Endothelial cell of umbilical vein (primary cell): ENCODE data around the gene FOXP1. TPM values are rescaled to one million over a fixed set of nuclear protein-coding genes. Genes with fewer than 3 reads are reported as not detected.

Source experiments
- BruUV-seq: library from RNA; stranded (reverse); fragments of 400-500 nt; replicated peaks from 2 replicates; lab custom pipeline; 2021; lab: Mats Ljungman, UMichigan
- CTCF ChIA-PET: fragments of 300-600, 350-600 bp; sonication (Branson Sonifier 250); formaldehyde crosslinking; loops from one replicate; lab custom pipeline; 2021; ENCODE audit warnings: antibody characterized with exemption, inconsistent platforms; lab: Charles Lee
- POLR2A ChIA-PET: fragments of 300-600, 350-600 bp; sonication (Branson Sonifier 250); formaldehyde crosslinking; loops from one replicate; lab custom pipeline; 2021; ENCODE audit warnings: antibody characterized with exemption, inconsistent platforms; lab: Charles Lee
- DNase-seq: peaks from one replicate; pipeline ENCODE4 v3.0.0-alpha.2; 2011; ENCODE audit warnings: low read depth, low spot score
- FAIRE-seq: peaks from 2 replicates; lab custom pipeline; 2011; peaks lifted over from hg19 to GRCh38; lab: Jason Lieb, UNC
- H2AFZ ChIP-seq: 2 replicates; pipeline ENCODE4 v1.6.0; 2012; ENCODE audit warnings: low read depth, low read length, control low read depth, inconsistent platforms
- H3K27ac ChIP-seq: 2 replicates; pipeline ENCODE4 v1.5.1; 2011; ENCODE audit warnings: low read depth, mild to moderate bottlenecking, control low read depth, low read length, moderate library complexity; ENCODE audit not compliant: insufficient read depth
- H3K27me3 ChIP-seq, 2 experiments: 2 replicates each; pipeline versions ENCODE4 v1.6.0 to v1.6.1; 2011; ENCODE audit warnings: low read length in 2 of 2, mixed read lengths in 1 of 2; ENCODE audit not compliant: control insufficient read depth in 2 of 2, insufficient read depth in 2 of 2
- H3K36me3 ChIP-seq, 2 experiments: 2 replicates in 1 of 2; 3 replicates in 1 of 2; pipeline ENCODE4 v1.5.1; 2011; ENCODE audit warnings: low read length in 2 of 2, mild to moderate bottlenecking in 1 of 2, moderate library complexity in 1 of 2; ENCODE audit not compliant: control insufficient read depth in 2 of 2, insufficient read depth in 2 of 2; ENCODE audit errors: extremely low read depth in 1 of 2
- H3K4me1 ChIP-seq: 3 replicates; pipeline ENCODE4 v1.5.1; 2011; ENCODE audit warnings: mild to moderate bottlenecking, low read length; ENCODE audit not compliant: control insufficient read depth, insufficient read depth; ENCODE audit errors: extremely low read depth
- H3K4me2 ChIP-seq: 2 replicates; pipeline ENCODE4 v1.6.1; 2011; ENCODE audit warnings: low read length, control low read depth, mixed read lengths; ENCODE audit not compliant: insufficient read depth
- H3K4me3 ChIP-seq, 3 experiments: fragments of 200-600 bp in 1 of 3; sonication (generic), shearing (Covaris generic) in 1 of 3; replicated peaks in 1 of 3; 2 replicates each; pipeline ENCODE4 v1.5.1; 2011 to 2016; ENCODE audit warnings: control low read depth in 3 of 3, low read length in 3 of 3, mild to moderate bottlenecking in 2 of 3, inconsistent platforms in 1 of 3, low read depth in 1 of 3, moderate library complexity in 1 of 3; ENCODE audit not compliant: insufficient read depth in 1 of 3
- H3K79me2 ChIP-seq: 2 replicates; pipeline ENCODE4 v1.6.0; 2012; ENCODE audit warnings: low read length, inconsistent platforms; ENCODE audit not compliant: control insufficient read depth, insufficient read depth
- H3K9ac ChIP-seq: replicated peaks from 2 replicates; pipeline ENCODE3; 2011; ENCODE audit warnings: low read length, control low read depth; ENCODE audit not compliant: insufficient read depth; ENCODE audit errors: extremely low read depth
- H3K9me1 ChIP-seq: replicated peaks from 3 replicates; pipeline ENCODE4 v1.6.0; 2011; ENCODE audit warnings: mild to moderate bottlenecking, low read length; ENCODE audit not compliant: control insufficient read depth, insufficient read depth; ENCODE audit errors: extremely low read depth
- H3K9me3 ChIP-seq: replicated peaks from 2 replicates; pipeline ENCODE4 v1.5.1; 2012; ENCODE audit warnings: low read length, inconsistent platforms; ENCODE audit not compliant: control insufficient read depth, insufficient read depth
- H4K20me1 ChIP-seq: replicated peaks from 2 replicates; pipeline ENCODE3; 2011; ENCODE audit warnings: mild to moderate bottlenecking, low read length; ENCODE audit not compliant: control insufficient read depth, insufficient read depth; ENCODE audit errors: extremely low read depth
- EZH2 ChIP-seq: IDR thresholded peaks from 2 replicates; pipeline ENCODE4 v1.6.1; 2012; ENCODE audit warnings: borderline replicate concordance, low read depth, mild to moderate bottlenecking, moderate library complexity, low read length, inconsistent platforms; ENCODE audit not compliant: severe bottlenecking
- FOS ChIP-seq: IDR thresholded peaks from 2 replicates; pipeline ENCODE4 v1.6.1; 2011; ENCODE audit warnings: mild to moderate bottlenecking, low read length, moderate library complexity, borderline replicate concordance; ENCODE audit not compliant: insufficient read depth
- GATA2 ChIP-seq: IDR thresholded peaks from 2 replicates; pipeline ENCODE4 v1.7.0; 2011; ENCODE audit warnings: low read depth, mild to moderate bottlenecking, moderate library complexity, mixed read lengths, low read length; ENCODE audit not compliant: insufficient read length, insufficient read depth
- JUN ChIP-seq: IDR thresholded peaks from 2 replicates; pipeline ENCODE4 v1.6.1; 2011; ENCODE audit warnings: borderline replicate concordance, low read depth; ENCODE audit not compliant: insufficient read length, insufficient read depth
- MYC ChIP-seq: IDR thresholded peaks from one replicate; pipeline ENCODE4 v1.6.1; 2011; ENCODE audit warnings: mild to moderate bottlenecking, low read depth, low read length
- POLR2A ChIP-seq: IDR thresholded peaks from 2 replicates; pipeline ENCODE4 v1.6.1; 2012; ENCODE audit warnings: low read depth, mild to moderate bottlenecking, control low read depth, low read length
- POLR2AphosphoS5 ChIP-seq: IDR thresholded peaks from 2 replicates; pipeline ENCODE4 v1.6.1; 2012; ENCODE audit warnings: low read depth, mild to moderate bottlenecking, control low read depth, low read length, moderate library complexity; ENCODE audit not compliant: insufficient read depth
- dilution Hi-C: fragments of 300-500 bp; cut with MboI; formaldehyde crosslinking; loops from one replicate; pipeline ENCODE4 v1.15.0; 2019; ENCODE audit warnings: low sequenced_read_pairs; ENCODE audit not compliant: extremely low pct_ligation_motif_present
- intact Hi-C: fragments of 100-400 bp; cut with micrococcal nuclease; formaldehyde crosslinking; loops from one replicate; pipeline ENCODE4 v1.10.0; 2022
- polyA plus RNA-seq, 4 experiments: library from polyadenylated mRNA; depleted of rRNA in 3 of 4; stranded (reverse) in 3 of 4; unstranded in 1 of 4; fragments of >200 nt; gene quantifications; 2 replicates each; pipeline versions ENCODE4 v1.2.1 to v1.2.3, GENCODE V29; 2011 to 2012; ENCODE audit warnings: missing spikeins in 1 of 4
- total RNA-seq: library from RNA; stranded (reverse); gene quantifications from 2 replicates; pipeline ENCODE4 v1.2.3, GENCODE V29; 2021
- TF ChIP-seq, protein P1 (sequence below), 2 donors: IDR thresholded peaks; 1 replicate in 1 of 2; 2 replicates in 1 of 2; pipeline ENCODE4 v1.5.1; 2011; ENCODE audit warnings: low read length in 2 of 2, mild to moderate bottlenecking in 2 of 2, moderate library complexity in 2 of 2, control low read depth in 1 of 2, inconsistent platforms in 1 of 2, low read depth in 1 of 2; ENCODE audit not compliant: insufficient read depth in 1 of 2; ENCODE audit errors: extremely low read depth in 1 of 2
- TF ChIP-seq, protein P2 (sequence below): IDR thresholded peaks from 2 replicates; pipeline ENCODE4 v1.6.1; 2011; ENCODE audit not compliant: insufficient read depth, insufficient read length

Gene FOXP1
- total and polyA plus RNA-seq, 2 donors (not counting 3 experiments of a cell fraction or from before 2014, with no cell fraction given), result 41.0 to 107 TPM

- POLR2A ChIA-PET, result interaction anchor here (0.6 kb wide), 1 partner anchor 597 kb away, joined by 10 read pairs; no protein-coding TSS in a partner anchor
- FAIRE-seq, result no peak
Observed at GRCh38 chr3:71564361-71564760, 19.2 kb downstream of the FOXP1 start.

More at GRCh38 chr3:71564361-71564760, 19.2 kb downstream of the FOXP1 start:
- TF ChIP-seq, protein P1, sequence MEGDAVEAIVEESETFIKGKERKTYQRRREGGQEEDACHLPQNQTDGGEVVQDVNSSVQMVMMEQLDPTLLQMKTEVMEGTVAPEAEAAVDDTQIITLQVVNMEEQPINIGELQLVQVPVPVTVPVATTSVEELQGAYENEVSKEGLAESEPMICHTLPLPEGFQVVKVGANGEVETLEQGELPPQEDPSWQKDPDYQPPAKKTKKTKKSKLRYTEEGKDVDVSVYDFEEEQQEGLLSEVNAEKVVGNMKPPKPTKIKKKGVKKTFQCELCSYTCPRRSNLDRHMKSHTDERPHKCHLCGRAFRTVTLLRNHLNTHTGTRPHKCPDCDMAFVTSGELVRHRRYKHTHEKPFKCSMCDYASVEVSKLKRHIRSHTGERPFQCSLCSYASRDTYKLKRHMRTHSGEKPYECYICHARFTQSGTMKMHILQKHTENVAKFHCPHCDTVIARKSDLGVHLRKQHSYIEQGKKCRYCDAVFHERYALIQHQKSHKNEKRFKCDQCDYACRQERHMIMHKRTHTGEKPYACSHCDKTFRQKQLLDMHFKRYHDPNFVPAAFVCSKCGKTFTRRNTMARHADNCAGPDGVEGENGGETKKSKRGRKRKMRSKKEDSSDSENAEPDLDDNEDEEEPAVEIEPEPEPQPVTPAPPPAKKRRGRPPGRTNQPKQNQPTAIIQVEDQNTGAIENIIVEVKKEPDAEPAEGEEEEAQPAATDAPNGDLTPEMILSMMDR (IDR thresholded peaks at IDR 0.05; ENCODE audit: extremely low read depth in 1 of 2, insufficient read depth in 1 of 2, low read depth in 1 of 2, low read length in 2 of 2), result no peak
- TF ChIP-seq FOS, result no peak
- no peak for TF ChIP-seq GATA2
- TF ChIP-seq, protein P2, sequence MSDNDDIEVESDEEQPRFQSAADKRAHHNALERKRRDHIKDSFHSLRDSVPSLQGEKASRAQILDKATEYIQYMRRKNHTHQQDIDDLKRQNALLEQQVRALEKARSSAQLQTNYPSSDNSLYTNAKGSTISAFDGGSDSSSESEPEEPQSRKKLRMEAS, result no peak
- TF ChIP-seq POLR2AphosphoS5, result no peak
- no peak for TF ChIP-seq MYC
- TF ChIP-seq EZH2, result no peak
- no peak for TF ChIP-seq JUN
- TF ChIP-seq POLR2A, result no peak
- CTCF ChIA-PET, result no interaction called here
- Histone ChIP-seq H3K27me3 (no peaks in the 10 kb centered on the region), H3K9me3 (no peaks in the 10 kb centered on the region), H2AFZ (no peak overlapping the region), H3K4me3 (no peak overlapping the region), H3K9me1 (no peaks in the 10 kb centered on the region), H3K36me3 (no peaks in the 10 kb centered on the region), H3K4me1 (no peaks in the 10 kb centered on the region), H3K27ac (no peak overlapping the region), H3K4me2 (no peak overlapping the region), H4K20me1 (no peaks in the 10 kb centered on the region), H3K9ac (no peak overlapping the region), H3K79me2 (no peaks in the 10 kb centered on the region)
- BruUV-seq, result no TSS peak
- dilution Hi-C loops (no loop called here), intact Hi-C loops (no loop called here)
- no peak for DNase-seq
